K562 (cell line): ENCODE data around the gene ZFYVE28. TPM values are rescaled to one million over a fixed set of nuclear protein-coding genes. Genes with fewer than 3 reads are reported as not detected.

Source experiments
- ATF2 ChIP-seq: sonication (generic); formaldehyde crosslinking; IDR thresholded peaks from 2 replicates; pipeline ENCODE4 v1.8.1; 2022; ENCODE audit warnings: missing genetic modification reagents
- CBX3 ChIP-seq, 2 experiments: IDR thresholded peaks; 1 replicate in 1 of 2; 2 replicates in 1 of 2; pipeline ENCODE4 v1.6.1; 2012; ENCODE audit warnings: inconsistent platforms in 2 of 2, low read length in 2 of 2, borderline replicate concordance in 1 of 2, control low read depth in 1 of 2
- CGGBP1 ChIP-seq: fragments of 250-450 bp; sonication (Bioruptor Pico); IDR thresholded peaks from 2 replicates; pipeline ENCODE4 v1.9.0; 2021; ENCODE audit warnings: mild to moderate bottlenecking
- DPF2 ChIP-seq: fragments of 450-650 bp; IDR thresholded peaks from 2 replicates; pipeline ENCODE4 v1.6.1; 2016
- MTA2 ChIP-seq: fragments of 450-650 bp; IDR thresholded peaks from 2 replicates; pipeline ENCODE4 v1.6.1; 2016; ENCODE audit warnings: low read depth
- PBX2 ChIP-seq, 2 experiments: IDR thresholded peaks in 1 of 2; conservative IDR thresholded peaks in 1 of 2; 2 replicates each; pipeline ENCODE4 v1.6.1; 2016; ENCODE audit warnings: low read depth in 2 of 2, mild to moderate bottlenecking in 1 of 2, missing compliant biosample characterization in 1 of 2, missing genetic modification characterization in 1 of 2, moderate library complexity in 1 of 2
- RBM15 ChIP-seq: fragments of 200-400 bp; formaldehyde crosslinking; IDR thresholded peaks from 2 replicates; pipeline ENCODE4 v1.6.1; 2018; ENCODE audit warnings: mild to moderate bottlenecking, low read length, moderate library complexity; ENCODE audit not compliant: insufficient read depth
- SMAD2 ChIP-seq: fragments of 150-350 bp; IDR thresholded peaks from 2 replicates; pipeline ENCODE4 v1.6.1; 2014; ENCODE audit warnings: low read depth, mild to moderate bottlenecking, low read length
- SREBF2 ChIP-seq: sonication (generic); formaldehyde crosslinking; IDR thresholded peaks from 2 replicates; pipeline ENCODE4 v1.4.0; 2020; ENCODE audit warnings: mild to moderate bottlenecking, missing genetic modification reagents
- SRSF7 ChIP-seq: fragments of 200-400 bp; formaldehyde crosslinking; optimal IDR thresholded peaks from 2 replicates; pipeline ENCODE3; 2017; ENCODE audit warnings: mild to moderate bottlenecking, low read depth, low read length
- SUPT5H ChIP-seq: fragments of 450-650 bp; IDR thresholded peaks from 2 replicates; pipeline ENCODE4 v1.6.1; 2016
- UBTF ChIP-seq, 2 experiments: IDR thresholded peaks; 2 replicates each; pipeline ENCODE4 v1.6.1; 2012; ENCODE audit warnings: improper control_type of control experiment in 2 of 2, low read depth in 2 of 2, low read length in 2 of 2, borderline replicate concordance in 1 of 2
- USF1 ChIP-seq: sonication (generic); formaldehyde crosslinking; IDR thresholded peaks from 2 replicates; pipeline ENCODE4 v1.9.0; 2022; ENCODE audit warnings: mild to moderate bottlenecking, missing genetic modification reagents
- ZBTB43 ChIP-seq: sonication (generic); formaldehyde crosslinking; IDR thresholded peaks from 2 replicates; pipeline ENCODE4 v1.8.0; 2023; ENCODE audit warnings: mild to moderate bottlenecking, missing genetic modification reagents
- ZBTB7A ChIP-seq: IDR thresholded peaks from 2 replicates; pipeline ENCODE4 v1.6.1; 2011; ENCODE audit warnings: low read depth, mild to moderate bottlenecking, low read length, moderate library complexity, borderline replicate concordance; ENCODE audit not compliant: control insufficient read depth
- ZC3H8 ChIP-seq: fragments of 450-650 bp; IDR thresholded peaks from 2 replicates; pipeline ENCODE4 v1.6.1; 2017
- ZFP30 ChIP-seq: fragments of 250-450 bp; sonication (Bioruptor Pico); IDR thresholded peaks from 2 replicates; pipeline ENCODE4 v1.8.0; 2022; ENCODE audit warnings: moderate library complexity, mild to moderate bottlenecking, inconsistent platforms, borderline replicate concordance
- ZNF197 ChIP-seq: fragments of 200-800 bp; sonication (Bioruptor generic); IDR thresholded peaks from 2 replicates; pipeline ENCODE4 v1.6.1; 2016; ENCODE audit warnings: low read depth, missing genetic modification characterization, missing compliant biosample characterization
- ZNF282 ChIP-seq: sonication (generic); formaldehyde crosslinking; IDR thresholded peaks from 2 replicates; pipeline ENCODE4 v1.8.1; 2023; ENCODE audit warnings: missing genetic modification reagents
- ZNF75A ChIP-seq: fragments of 450-650 bp; formaldehyde crosslinking; IDR thresholded peaks from 2 replicates; pipeline ENCODE4 v1.4.0; 2020; ENCODE audit warnings: mild to moderate bottlenecking
- polyA plus RNA-seq, 8 experiments: library from polyadenylated mRNA; depleted of rRNA in 4 of 8; stranded (reverse) in 5 of 8; unstranded in 3 of 8; fragments of >200 nt; fragmentation: Nextera tagmentation in 2 of 8; fragmentation: Illumina TruSeq in 1 of 8; extraction: Ambion mirVana in 2 of 8; extraction: Trizol in 1 of 8; gene quantifications; 2 replicates each; pipeline versions ENCODE4 v1.2.1 to v1.2.3, GENCODE V29; 2011 to 2014; ENCODE audit warnings: inconsistent platforms in 1 of 8, missing spikeins in 1 of 8
- total RNA-seq, 7 experiments: library from RNA; depleted of rRNA in 6 of 7; stranded (reverse); fragments of >200 nt in 6 of 7; fragmentation: Illumina TruSeq in 2 of 7; extraction: Trizol in 2 of 7; gene quantifications; 2 replicates each; pipeline versions ENCODE4 v1.2.1 to v1.2.3, GENCODE V29; 2011 to 2021; ENCODE audit warnings: low replicate concordance in 1 of 7

ZFYVE28 gene
- total and polyA plus RNA-seq, 9 of the 15 experiments (the other 6 are each of a cell fraction or from before 2014, with no cell fraction given), result 1.3 to 24.8 (median 8.9) TPM

- no peak for TF ChIP-seq UBTF (IDR thresholded peaks at IDR 0.05; ENCODE audit: borderline replicate concordance in 1 of 2, low read depth in 2 of 2, low read length in 2 of 2)
- TF ChIP-seq PBX2 (CRISPR knock-in tag; IDR thresholded peaks at IDR 0.05; ENCODE audit: low read depth), result no peak
- TF ChIP-seq PBX2 (tag; conservative IDR thresholded peaks at IDR 0.05; ENCODE audit: low read depth), result no peak
- TF ChIP-seq SRSF7, result no peak
- TF ChIP-seq ZBTB7A, result peak; percentile 81; the same call in 1 of the 2 replicates
- TF ChIP-seq ZC3H8, result no peak
- no peak for TF ChIP-seq ZNF282
- no peak for TF ChIP-seq SREBF2 (CRISPR knock-in tag)
- TF ChIP-seq USF1 (CRISPR knock-in tag), result no peak; the same call in 1 of the 2 replicates
- no peak for TF ChIP-seq SMAD2
- TF ChIP-seq ATF2 (CRISPR knock-in tag), result no peak
- no peak for TF ChIP-seq ZFP30 (CRISPR knock-in tag)
- peak; percentile 41; the same call in 1 of the 2 replicates for TF ChIP-seq MTA2
- no peak for TF ChIP-seq RBM15
- peak in 1 of 2 experiments; percentile 20; a peak in 1 of 3 replicates for TF ChIP-seq CBX3 (IDR thresholded peaks at IDR 0.05; ENCODE audit: borderline replicate concordance in 1 of 2, low read length in 2 of 2)
- no peak for TF ChIP-seq ZNF75A (CRISPR knock-in tag)
- no peak for TF ChIP-seq CGGBP1 (CRISPR knock-in tag)
- peak; percentile 70; the same call in 1 of the 2 replicates for TF ChIP-seq DPF2
- TF ChIP-seq ZNF197, result no peak
- TF ChIP-seq ZBTB43 (CRISPR knock-in tag), result no peak
- no peak for TF ChIP-seq SUPT5H
Measured at GRCh38 chr4:2267320-2267811, 151.1 kb downstream of the ZFYVE28 start (continued).
